Kidney epithelial cell (primary cell): ENCODE results near the gene MIA. TPM values are rescaled to one million over a fixed set of nuclear protein-coding genes. Genes with fewer than 3 reads are reported as not detected.
A peak's percentile ranks its signal among the peaks of the same experiment; 100 is the strongest.

ENCODE experiments used
- DNase-seq: peaks from one replicate; pipeline ENCODE4 v3.0.0-alpha.2; 2010; ENCODE audit warnings: low read depth
- H3K27me3 ChIP-seq: 2 replicates; pipeline ENCODE4 v1.6.0; 2011; ENCODE audit warnings: low read length; ENCODE audit not compliant: control insufficient read depth, insufficient read depth
- H3K36me3 ChIP-seq: 2 replicates; pipeline ENCODE4 v1.5.1; 2011; ENCODE audit warnings: low read length; ENCODE audit not compliant: control insufficient read depth, insufficient read depth
- H3K4me3 ChIP-seq: 2 replicates; pipeline ENCODE4 v1.5.1; 2011; ENCODE audit warnings: low read depth, mild to moderate bottlenecking, control low read depth, low read length
- total RNA-seq: library from RNA; depleted of rRNA; stranded (reverse); fragments of >200 nt; gene quantifications from 2 replicates; pipeline ENCODE4 v1.2.3, GENCODE V29; 2015
- TF ChIP-seq, protein P1 (sequence below): IDR thresholded peaks from 2 replicates; pipeline ENCODE4 v1.5.1; 2011; ENCODE audit warnings: mild to moderate bottlenecking, moderate library complexity, low read length, control low read depth, inconsistent platforms; ENCODE audit not compliant: insufficient read depth, poor library complexity, severe bottlenecking

MIA gene
- total RNA-seq, 1 donor from 2014 or later, result not detected

- Histone ChIP-seq H3K4me3 (no peak overlapping the region), H3K36me3 (no peaks in the 10 kb centered on the region), H3K27me3 (no peaks in the 10 kb centered on the region)
- TF ChIP-seq, protein P1, sequence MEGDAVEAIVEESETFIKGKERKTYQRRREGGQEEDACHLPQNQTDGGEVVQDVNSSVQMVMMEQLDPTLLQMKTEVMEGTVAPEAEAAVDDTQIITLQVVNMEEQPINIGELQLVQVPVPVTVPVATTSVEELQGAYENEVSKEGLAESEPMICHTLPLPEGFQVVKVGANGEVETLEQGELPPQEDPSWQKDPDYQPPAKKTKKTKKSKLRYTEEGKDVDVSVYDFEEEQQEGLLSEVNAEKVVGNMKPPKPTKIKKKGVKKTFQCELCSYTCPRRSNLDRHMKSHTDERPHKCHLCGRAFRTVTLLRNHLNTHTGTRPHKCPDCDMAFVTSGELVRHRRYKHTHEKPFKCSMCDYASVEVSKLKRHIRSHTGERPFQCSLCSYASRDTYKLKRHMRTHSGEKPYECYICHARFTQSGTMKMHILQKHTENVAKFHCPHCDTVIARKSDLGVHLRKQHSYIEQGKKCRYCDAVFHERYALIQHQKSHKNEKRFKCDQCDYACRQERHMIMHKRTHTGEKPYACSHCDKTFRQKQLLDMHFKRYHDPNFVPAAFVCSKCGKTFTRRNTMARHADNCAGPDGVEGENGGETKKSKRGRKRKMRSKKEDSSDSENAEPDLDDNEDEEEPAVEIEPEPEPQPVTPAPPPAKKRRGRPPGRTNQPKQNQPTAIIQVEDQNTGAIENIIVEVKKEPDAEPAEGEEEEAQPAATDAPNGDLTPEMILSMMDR, result no peak
- peak; percentile 32 for DNase-seq
Measured at GRCh38 chr19:40745402-40745780, 29.9 kb upstream of the MIA start.

- no peak for DNase-seq
- H3K4me3 ChIP-seq, result no peak overlapping the region
- H3K27me3 ChIP-seq, result no peaks in the 10 kb centered on the region
- TF ChIP-seq, protein P1, result no peak
- peaks cover 1% of the 10 kb centered on the region for H3K36me3 ChIP-seq
Measured at GRCh38 chr19:40747536-40747935, 27.8 kb upstream of the MIA start.

GRCh38 chr19:40750058-40750873 lies 25.1 kb upstream of the MIA start, which contains the start of gene ACTMAP:
Gene ACTMAP (minus strand): TSS chr19:40750477. CDS start chr19:40749803, 674 bp downstream.
- no peaks in the 10 kb centered on the region for H3K27me3 ChIP-seq
- peak; percentile 96 for DNase-seq
- TF ChIP-seq, protein P1, result no peak
- peak within 1 kb of the TSS; percentile 95 for H3K4me3 ChIP-seq
- H3K36me3 ChIP-seq, result peaks cover 1% of the 10 kb centered on the region

DNA sequence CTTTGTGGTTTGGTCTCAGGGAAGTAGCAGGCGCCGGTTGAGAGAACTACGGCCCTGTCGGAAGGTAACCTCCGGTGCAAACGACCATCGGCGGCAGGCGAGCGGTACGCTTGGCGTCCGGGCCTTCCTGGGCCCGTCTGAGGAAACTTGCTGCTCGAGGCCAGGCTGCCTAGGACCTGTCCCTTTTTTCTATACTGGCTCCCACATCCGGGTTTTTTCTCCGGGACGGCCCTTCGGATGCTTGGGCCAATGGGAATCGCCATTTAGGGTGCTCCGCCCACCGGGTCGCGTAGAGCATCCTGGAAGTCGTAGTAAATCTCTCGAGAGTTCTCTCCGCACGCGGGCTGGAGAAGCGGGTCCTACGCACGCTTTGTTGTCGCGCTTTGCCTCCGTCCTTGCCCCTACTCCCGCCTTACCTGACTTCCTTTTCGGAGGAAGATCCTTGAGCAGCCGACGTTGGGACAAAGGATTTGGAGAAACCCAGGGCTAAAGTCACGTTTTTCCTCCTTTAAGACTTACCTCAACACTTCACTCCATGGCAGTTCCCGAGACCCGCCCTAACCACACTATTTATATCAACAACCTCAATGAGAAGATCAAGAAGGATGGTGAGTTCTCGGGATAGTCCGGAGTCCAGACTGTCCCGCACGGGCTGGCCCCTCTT lies 24.3 kb upstream of the MIA start, which contains the start of gene SNRPA:
SNRPA (plus strand) TSS at position 330 of the 664 bp plus-strand sequence; CDS start at position 536, 206 bp downstream.
- TF ChIP-seq, protein P1, result no peak
- H3K4me3 ChIP-seq, result peak within 1 kb of the TSS; percentile 95
- no peaks in the 10 kb centered on the region for H3K27me3 ChIP-seq
- H3K36me3 ChIP-seq, result peaks cover 1% of the 10 kb centered on the region
- DNase-seq, result peak; percentile 92

DNA sequence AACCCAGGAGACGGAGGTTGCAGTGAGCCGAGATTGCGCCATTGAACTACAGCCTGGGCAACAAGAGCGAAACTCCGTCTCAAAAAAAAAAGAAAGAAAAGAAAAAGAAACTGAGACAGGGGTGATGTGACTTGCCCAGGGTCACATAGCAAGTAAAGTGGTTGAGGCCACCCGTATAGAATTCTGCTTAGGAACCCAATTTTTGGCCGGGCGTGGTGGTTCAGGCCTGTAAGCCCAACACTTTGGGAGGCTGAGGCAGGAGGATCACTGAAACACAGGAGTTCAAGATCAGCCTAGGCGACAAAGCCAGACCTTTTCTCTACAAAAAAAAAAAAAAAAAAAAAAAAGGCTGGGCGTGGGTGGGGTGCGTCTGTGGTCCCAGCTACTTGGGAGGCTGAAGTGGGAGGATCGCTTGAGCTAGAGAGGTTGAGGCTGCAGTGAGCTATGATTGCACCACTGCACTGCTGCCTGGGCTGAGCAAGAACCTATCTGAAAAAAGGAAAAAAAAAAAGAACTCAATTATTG lies 23.0 kb upstream of the MIA start:
- TF ChIP-seq, protein P1, result no peak
- H3K4me3 ChIP-seq, result peak overlapping the region; percentile 95
- no peak for DNase-seq
- no peaks in the 10 kb centered on the region for H3K27me3 ChIP-seq
- H3K36me3 ChIP-seq, result peaks cover 3% of the 10 kb centered on the region
